NCI-H524 treated with DMSO at 0.1 percent for 48 hours (cell line): Measurements from ENCODE around the gene BBS7.

ENCODE experiments used
- DNase-seq: peaks from one replicate; lab custom pipeline; 2025; lab: John Stamatoyannopoulos, UW

The BBS7 gene

DNA sequence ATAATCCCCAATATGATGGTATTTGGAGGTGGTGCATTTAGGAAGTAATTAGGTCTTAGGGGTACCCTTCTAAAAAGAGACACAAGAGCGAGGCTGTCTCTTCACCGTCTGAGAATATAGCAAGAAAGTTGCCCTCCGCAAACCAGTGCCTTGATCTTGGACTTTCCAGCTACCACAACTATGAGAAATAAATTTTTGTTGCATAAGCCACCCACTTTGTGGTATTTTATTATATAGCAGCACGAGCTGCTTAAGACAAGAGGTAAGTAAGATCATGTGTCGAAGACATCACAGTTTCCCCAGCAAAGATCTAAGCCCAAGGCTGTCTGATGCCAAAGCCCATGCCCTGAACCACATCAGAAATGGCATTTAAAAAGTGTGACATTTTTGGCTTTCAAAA is 78.8 kb downstream of the BBS7 start:
- no peak for DNase-seq

DNA sequence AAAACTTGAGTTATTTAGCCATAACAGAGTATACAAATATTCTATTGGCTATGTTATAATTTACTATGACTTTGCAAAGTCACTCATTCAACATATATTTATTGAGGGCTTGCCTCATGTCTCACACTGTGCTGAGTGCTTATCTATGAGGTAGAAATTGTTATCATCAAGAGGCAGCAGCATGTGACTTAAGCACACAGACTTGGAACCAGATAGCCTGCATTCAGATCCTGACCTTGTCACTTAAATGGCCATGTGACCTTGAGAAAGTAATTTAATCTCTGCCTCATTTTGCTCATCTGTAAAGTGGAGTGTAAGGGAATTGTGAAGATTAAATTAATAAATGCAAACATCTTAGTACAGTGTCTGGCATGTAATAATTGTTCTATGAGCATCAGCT is 79.3 kb downstream of the BBS7 start:
- no peak for DNase-seq

DNA sequence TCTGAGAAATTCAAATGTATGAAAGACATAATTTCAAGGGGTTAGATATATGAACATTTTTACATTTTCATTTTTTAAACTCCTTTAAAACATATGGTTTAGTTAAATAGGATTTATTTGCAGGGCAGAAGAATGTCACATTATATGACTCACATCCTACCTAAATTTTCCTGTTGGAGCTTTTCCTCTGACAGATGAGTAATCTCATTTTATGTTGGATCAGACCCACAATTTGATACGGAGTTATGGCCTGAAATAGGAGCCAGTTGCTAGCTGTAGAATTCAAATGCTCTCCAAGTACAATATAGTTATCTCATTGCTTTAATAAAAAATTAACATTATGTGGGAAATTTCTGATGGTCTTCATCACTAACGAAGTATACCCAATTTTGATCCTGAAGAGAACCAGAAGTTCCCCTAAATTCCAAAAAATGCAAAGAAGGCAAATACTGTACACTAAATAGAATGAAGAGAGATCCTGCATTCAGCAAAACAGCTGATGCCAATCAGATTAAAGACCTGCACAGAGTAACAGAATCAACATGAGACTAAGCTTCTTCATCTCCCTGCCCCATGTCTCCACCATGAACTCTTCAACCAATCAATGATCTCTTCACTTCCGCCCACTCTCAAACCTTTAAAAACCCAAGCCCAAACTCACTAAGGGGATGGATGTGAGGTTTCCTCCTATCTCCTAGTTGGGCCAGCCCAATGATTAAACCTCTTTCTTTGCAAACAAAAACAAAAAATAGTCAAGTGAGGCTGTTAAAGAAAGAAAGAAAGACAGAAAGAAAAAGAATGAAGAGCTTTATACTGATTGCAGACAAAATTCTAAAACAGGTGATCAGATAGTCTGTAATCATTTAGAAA is 80.1 kb downstream of the BBS7 start:
- no peak for DNase-seq

DNA sequence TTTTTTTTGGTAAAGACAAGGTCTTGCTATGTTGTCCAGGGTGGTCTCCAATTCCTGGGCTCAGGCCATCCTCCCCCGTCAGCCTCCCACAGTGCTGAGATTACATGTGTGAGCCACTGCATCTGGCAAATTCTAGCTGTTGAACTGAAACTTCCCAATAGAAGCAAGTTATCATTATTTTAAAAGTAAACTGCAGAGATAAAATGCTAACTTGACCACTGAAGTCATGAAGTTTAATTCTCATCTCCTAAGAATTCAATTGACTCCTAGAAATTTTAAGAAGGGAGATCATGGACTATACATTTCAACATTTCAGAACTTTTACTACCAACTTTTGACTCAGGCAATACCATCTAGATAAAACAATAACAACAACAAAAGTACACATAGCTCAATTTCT is 80.8 kb downstream of the BBS7 start:
- DNase-seq, result no peak

DNA sequence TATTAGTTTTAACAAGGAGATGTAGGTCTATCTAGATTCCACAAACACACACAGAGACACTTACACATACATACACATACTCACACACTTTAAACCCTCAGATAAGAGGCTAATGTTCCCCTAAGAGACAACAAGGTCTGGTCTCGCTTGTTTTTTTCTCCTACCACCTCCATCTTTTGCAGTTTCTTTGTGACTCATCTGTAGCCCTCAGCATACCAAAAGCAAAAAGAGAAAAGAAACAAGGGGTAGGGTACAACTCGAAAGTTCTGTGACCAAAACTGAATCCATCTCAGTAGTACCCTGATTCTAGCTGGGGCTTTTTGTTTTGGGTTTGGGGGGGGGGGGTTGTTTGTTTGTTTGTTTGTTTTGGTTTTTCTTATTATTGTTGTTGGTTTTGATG is 81.4 kb downstream of the BBS7 start:
- no peak for DNase-seq

DNA sequence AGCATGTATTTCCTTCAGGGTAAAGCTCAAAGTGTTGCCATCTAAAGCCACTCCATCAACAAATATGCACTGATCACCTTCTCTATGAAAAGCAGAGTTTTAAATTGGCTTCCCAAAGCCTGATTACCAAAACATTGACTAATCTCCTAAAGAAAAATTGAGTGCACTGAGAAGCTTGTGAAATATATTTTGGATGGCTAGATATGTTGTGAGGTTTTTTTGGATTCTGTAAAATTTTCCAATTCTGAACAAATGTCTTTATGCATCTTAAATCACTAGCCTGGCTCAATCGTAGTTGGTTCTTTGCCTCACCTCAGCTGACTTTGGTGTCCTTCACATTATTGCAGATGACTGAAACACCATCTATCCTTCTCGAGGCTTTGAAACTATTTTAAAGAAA is 84.1 kb downstream of the BBS7 start:
- DNase-seq, result no peak

DNA sequence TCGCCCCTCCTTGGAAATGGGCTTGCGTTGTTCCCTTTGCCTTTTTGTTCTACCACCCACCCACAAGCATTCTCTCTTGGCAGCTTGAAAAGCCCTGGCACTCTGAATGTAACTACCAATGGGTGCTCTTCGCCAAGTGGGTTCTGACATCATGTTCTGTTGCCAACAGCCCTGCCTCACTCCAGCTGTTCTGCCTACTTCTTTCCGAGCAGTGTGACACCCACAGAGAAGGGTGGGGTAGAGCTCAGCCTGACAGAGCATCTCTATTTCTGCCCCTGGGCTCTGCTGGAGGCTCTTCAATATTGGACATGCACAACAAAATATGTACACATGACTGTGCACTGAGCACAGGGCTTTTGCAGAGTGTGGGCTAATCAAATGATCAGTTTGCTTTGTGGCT is 84.8 kb downstream of the BBS7 start:
- no peak for DNase-seq

DNA sequence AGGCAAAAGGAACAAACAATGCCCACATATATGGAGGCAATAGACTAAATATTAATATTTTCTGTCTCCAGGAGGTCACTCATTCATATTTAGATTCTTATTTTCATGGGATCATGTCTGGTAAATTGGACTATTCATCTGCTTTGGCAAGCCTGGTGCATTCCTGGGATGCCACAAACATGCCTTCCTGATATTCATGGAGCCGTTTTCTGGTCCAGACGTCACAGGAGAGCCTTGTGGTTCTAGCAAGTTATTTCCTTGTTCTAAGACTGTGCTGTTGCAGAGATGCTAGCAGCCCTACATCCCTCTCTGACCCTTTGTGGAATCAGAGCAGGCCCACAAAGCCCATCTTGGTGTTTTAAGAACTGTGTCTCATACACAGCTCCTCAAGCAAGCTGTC is 85.3 kb downstream of the BBS7 start:
- no peak for DNase-seq

DNA sequence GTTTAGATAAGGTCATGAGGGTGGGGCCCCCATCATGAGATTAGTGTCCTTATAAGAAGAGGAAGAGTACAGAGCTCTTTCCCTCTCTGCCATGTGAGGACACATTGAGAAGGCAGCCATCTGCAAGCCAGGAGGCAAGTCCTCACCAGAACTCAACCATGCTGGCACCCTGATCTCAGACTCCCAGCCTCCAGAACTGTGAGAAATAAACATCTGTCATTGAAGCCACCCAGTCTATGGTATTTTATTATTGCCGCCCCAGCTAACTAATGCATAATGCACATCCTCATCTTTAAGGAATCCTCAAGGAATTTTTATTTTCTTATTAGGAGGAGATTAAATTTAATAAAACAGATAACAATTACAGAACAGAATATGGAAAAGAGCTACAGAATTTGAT is 85.9 kb downstream of the BBS7 start:
- no peak for DNase-seq

DNA sequence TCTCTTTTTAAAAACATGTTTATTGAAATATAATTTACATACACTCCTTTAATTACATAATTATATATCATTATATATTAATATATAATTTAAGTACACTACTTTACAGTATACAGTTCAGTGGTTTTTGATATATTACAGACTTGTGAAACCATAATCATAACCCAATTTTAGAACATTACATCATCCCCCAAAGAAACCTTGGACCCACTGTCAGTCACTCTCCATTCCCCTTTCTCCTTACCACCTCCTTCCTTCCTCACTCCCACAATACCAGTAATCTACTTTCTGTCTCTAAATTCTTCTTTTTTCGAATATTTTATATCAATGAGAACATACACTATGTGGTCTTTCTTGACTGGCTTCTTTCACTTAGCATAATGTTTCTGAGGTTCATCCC is 87.1 kb downstream of the BBS7 start:
- no peak for DNase-seq

DNA sequence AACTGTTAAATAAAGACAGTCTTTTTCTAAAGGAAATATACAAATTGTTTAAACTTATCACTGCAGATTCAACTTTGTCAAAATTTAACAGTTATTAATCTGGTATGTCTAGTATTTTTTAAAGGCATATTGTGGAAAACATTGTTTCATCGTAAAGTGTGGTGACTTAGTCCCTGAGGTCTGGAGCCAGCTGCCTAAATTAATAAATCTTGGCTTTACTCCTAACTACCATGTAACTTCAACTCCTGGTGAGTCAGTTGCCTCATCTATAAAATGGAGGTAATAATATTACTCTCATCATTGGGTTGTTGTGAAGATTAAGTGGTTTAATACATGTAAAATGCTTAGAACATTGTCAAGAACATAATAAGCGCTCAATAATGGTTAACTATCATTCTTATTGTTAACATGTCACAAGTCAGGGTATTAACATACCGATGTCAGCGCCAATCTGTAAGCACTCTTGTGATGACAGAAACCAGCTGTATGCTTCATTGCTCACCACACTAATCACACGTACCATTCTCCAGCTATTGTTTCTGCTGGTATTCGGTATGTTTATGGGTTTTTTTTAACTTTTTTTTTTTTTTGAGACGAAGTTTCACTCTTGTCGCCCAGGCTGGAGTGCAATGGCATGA is 91.2 kb downstream of the BBS7 start:
- no peak for DNase-seq

DNA sequence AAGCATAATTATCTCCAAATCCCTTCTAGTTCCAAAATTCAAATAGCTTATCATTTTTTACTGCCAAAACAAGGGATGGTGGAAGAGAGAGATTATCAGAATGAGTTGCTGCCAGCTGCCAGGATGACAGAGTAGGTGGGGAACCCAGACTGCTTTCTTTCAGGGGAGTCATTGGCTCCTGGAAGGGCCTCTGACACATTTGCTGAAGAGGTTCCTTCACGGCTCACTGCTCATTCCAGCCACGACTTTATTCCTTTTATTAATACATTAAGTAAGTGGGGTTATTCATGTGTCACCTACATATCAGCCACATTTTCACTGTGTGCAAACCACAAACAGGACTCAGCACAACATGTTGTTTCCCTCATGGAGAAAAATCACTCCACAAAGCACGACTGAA is 92.6 kb downstream of the BBS7 start:
- DNase-seq, result peak; percentile 75

DNA sequence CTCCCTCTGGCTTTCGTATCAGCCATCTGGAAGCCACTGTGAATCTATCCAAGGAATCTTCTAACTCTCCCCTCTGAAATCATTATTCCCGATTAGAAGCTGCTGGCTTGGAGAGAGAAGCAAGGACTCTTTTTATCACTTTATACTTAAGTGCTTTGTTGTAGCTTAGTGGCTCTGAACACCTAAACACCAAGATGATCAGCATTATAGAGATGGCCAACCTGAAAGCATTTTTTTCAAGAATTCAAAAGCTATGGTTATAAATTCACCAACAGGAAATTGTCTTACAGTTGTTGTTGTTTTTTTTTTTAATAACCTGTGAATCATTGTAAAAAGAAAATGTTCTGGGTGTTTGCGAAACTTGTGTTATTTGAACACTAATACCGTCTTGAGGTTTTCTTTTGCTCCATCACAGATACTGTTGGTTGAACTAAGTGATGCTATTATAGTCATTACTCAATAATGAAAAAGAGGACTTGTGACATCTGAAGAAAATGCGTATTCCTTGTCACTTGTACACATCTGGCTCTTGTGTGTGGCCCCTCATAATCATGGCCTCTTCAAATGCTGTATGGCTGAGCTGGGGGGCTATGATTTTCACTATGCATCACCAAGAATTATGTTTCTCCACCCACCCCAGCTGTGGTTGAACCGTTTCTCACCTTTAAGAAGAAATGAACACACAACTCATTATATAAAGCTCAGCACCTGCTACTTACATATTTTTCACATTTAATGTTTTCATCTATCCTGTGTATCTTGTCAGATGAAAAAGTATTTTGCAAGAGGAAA is 93.5 kb downstream of the BBS7 start:
- no peak for DNase-seq
